NOMO-1 treated with DMSO at 0.1 percent for 48 hours (cell line): ENCODE measurements around the gene DAB1.
"Not testable (repeated sequence)": the region's sequence is repeated elsewhere in the genome, so short reads cannot be mapped to it uniquely, and the experiment has no call there.

Experiments used
- DNase-seq: peaks from one replicate; lab custom pipeline; 2025; ENCODE audit not compliant: unreplicated experiment; lab: John Stamatoyannopoulos, UW

DAB1 gene

GRCh38 chr1:57232500-57232899 is 191.4 kb downstream of the DAB1 start:
- DNase-seq = no peak

DNA sequence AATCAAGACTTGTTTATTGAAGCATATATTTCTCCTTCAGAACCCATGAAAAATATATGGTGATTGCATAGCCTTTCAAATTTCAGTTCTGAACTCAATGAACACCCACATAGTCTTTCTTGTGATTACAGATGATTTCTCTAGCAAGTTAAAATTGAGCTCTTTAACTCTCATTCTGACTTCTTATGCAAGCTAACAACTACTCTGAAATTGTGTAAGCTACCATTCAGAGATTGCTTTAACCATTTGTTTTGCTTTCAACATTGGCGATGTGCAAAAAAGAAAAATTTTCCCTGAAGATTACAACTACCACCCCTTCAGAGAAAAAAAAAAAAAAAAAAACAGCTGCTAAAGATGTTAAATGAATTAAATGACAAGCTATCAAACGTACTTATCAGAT is 193.9 kb downstream of the DAB1 start:
- no peak for DNase-seq

GRCh38 chr1:57229076-57229475 is 194.8 kb downstream of the DAB1 start:
- no peak for DNase-seq

- DNase-seq = no peak
These were observed 201.1 kb downstream of the DAB1 start for GRCh38 chr1:57222801-57223200.

DNA sequence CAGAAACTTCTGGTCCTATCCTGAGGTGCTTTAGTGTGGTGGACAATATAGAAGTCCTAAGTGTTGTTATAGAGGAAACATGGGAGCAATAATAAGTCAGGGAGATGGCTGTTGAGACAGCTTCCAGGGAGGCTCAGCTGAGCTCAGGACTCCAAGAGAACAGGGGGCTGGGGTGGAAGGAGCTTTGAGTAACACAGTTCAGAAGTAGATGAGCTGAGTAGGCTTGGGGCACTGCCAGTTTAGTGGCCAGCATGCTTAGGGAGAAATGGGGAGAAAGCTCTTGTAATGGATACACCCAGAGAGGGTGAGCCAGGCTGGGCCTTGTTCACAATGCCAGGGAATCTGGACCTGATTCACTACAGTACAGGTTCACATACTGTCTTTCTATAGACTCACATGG is 201.6 kb downstream of the DAB1 start:
- DNase-seq = no peak

- DNase-seq = not testable (repeated sequence)
These were observed 203.0 kb downstream of the DAB1 start for GRCh38 chr1:57220905-57221304.

GRCh38 chr1:57218487-57219079 is 205.3 kb downstream of the DAB1 start:
- no peak for DNase-seq

GRCh38 chr1:57217905-57218304 is 206.0 kb downstream of the DAB1 start:
- DNase-seq = no peak

DNA sequence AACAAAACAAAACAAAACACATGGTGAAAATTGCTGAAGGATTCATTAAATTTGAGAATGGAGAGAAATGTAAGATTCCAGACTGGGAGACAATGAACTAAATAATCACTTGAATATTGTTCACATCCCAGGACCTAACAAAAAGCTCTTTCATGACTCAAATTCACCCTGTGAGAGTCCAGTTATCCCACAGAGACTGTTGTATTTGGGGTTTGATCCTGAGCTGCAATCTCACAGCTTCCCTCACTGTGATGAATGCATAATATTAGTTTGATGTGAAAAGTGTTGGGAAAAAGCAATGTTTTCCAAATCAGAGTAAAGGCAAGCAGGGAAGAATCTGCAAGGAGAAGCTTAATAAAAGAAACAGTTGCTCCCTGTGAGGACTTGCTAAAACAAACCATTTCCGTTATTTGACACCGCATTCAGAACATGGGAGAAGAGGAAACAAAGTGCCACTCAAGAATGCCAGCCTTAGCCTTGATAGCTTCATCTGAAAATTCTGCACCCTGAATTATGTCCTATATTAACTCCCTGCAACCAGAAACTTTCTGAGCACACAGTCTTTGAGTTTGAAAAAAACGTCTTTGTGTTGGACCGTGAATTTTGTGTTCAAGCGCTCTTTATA is 208.8 kb downstream of the DAB1 start:
- DNase-seq = no peak

DNA sequence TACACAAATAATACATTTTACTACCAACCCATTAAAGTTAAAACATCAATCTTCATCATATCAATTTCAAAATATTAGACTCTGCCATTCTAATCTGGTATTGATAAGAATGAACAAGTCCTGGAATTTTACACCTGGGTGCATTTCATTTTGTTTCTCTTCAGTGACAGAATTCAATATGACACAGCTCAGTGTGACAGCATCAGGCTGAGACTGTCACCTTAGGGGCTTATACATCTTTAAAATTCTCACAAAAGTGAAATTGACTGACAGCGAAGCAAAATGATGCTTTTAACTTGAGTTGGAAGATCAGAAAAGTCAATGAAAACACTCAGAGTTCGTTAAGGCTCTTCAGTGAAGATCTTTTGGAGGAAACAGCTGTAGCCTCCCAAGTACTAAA is 213.0 kb downstream of the DAB1 start:
- no peak for DNase-seq

- no peak for DNase-seq
These were observed 214.4 kb downstream of the DAB1 start for GRCh38 chr1:57209495-57209894.

- no peak for DNase-seq
These were observed 215.0 kb downstream of the DAB1 start for GRCh38 chr1:57208741-57209302.

DNA sequence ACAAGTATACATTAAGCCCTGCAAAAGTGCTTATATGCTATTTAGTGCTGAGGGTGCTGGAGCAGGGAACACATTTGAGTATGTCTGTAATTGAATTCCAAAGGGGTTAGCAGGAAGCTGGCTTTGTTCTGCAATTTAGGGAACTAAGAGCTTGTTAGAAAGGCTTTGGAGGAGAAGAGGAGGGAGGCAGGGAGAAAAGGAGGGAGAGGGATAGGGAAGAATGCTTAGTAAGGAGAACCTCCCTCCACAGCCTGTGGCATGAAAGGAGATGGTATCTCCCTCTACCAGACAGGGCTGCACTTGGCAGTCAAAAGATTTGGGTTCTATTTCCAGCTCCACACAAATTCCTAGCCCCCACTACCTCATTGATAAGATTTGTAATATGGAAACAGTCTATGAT is 217.8 kb downstream of the DAB1 start:
- no peak for DNase-seq

- DNase-seq = no peak
These were observed 218.7 kb downstream of the DAB1 start for GRCh38 chr1:57204942-57205787.

GRCh38 chr1:57204091-57204490 is 219.8 kb downstream of the DAB1 start:
- DNase-seq = no peak

- DNase-seq = no peak
These were observed 221.6 kb downstream of the DAB1 start for GRCh38 chr1:57202241-57202640.

DNA sequence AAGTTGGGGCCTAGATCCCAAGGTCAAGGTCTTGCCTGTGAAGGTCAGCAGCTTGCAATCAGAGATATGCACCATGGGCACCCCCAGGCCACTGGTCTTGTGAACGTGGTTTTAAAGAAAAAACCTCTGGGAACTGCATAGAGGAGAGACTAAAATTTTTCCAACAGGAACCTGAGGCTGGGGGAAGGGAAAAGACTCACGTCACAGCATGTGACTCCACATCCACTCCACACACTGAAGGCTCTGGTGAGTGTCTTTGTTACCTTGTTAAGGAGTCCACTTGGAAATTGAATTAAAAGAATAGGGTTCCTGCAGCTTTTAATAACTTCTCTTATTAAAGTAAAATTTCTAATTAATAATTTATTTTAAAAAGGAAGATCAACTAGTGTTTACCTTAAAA is 224.9 kb downstream of the DAB1 start:
- DNase-seq = no peak

- DNase-seq = no peak
These were observed 228.4 kb downstream of the DAB1 start for GRCh38 chr1:57195436-57195941.

DNA sequence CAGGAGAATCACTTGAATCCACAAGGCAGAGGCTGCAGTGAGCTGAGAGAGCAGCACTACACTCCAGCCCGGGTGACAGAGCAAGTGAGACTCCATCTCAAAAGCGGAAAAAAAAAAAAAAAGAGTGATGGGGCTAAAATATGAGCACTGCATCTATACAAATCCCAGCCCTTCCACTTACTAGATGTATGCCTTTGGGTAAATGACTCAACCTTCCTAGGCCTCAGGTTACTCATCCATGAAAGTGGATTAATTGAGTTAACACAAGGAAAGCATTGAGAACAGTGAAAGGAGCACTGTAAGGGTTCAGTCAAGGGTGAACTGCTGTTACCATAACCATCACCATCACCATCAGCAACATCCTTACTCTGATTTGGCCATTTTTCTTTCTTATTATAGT is 231.6 kb downstream of the DAB1 start:
- no peak for DNase-seq

DNA sequence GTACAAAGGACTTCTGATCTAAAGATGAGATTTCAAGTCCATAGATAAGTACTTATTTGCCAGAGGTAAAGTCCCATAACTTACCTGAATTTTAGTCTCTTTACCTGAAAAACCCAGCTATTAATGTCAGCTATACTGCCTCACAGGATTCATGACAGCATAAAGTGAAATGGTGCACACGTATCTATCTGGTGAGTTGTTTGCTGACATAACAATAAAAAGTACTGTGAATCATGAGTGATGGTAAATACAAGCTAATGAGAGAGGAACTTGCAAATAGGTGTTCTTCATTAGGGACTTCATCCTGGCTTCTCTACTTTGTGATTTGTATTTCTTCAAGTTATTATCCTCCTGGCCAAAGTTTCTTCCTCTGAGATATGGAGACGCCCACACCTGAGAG is 233.0 kb downstream of the DAB1 start:
- DNase-seq = no peak

DNA sequence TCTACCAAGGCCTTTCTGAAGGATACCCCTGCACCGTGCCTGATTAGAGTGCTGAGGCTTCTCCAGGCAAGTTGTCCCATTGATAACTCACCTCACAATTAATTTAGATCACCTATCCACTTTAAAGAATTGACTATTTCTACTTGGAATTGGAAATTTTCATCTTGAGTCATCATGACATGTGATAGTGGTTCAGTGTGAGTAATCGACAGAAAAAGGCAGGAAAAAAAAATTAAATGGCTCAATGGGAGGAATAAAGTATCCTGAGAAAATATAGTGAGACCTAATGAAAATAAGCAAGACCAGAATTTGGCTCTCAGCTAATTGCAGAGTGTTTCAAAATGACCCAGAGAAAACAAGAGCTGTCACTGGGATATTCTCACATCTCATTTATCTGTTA is 235.7 kb downstream of the DAB1 start:
- no peak for DNase-seq

DNA sequence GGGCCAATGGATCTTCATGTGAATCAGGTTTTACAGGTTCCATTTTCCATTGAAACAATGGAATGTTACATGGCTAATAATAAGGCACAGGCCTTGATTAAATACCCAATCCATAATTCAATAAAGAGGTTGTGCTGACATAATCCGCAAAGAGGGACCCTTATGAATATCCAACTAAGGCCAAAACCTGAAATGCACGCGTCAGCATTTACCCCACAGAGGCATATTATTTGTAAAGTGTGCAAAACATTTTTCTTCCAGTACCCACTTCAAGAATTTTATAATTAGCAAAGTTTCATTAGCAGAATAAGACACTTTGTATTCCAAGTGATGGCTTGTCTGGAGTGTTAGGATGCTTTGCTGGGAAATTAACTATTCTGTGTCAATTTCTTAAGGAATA is 237.4 kb downstream of the DAB1 start:
- DNase-seq = no peak
